Tibial nerve (tissue), 4 donors: ENCODE results near the gene CHRM3. TPM values are rescaled to one million over a fixed set of nuclear protein-coding genes. Genes with fewer than 3 reads are reported as not detected.

Source experiments
- DNase-seq, 2 donors: peaks; one replicate each; pipeline ENCODE4 v3.0.0-alpha.2; 2019; ENCODE audit warnings: low spot score in 2 of 2
- H3K27ac ChIP-seq, 4 donors: fragments of 200-600 bp; sonication (generic) in 3 of 4; one replicate each; pipeline ENCODE4 v1.5.1; 2017 to 2019; ENCODE audit warnings: mild to moderate bottlenecking in 1 of 4
- H3K27me3 ChIP-seq, 2 donors: fragments of 200-600 bp; sonication (generic) in 1 of 2; one replicate each; pipeline versions ENCODE4 v1.5.1 to v1.6.0; 2017 to 2019
- H3K36me3 ChIP-seq, 3 donors: fragments of 200-600 bp; sonication (generic); one replicate each; pipeline ENCODE4 v1.5.1; 2018 to 2019
- H3K4me1 ChIP-seq, 4 donors: fragments of 200-600 bp; sonication (generic) in 3 of 4; one replicate each; pipeline ENCODE4 v1.5.1; 2017 to 2019
- H3K4me3 ChIP-seq, 4 donors: fragments of 200-600 bp; sonication (generic) in 3 of 4; one replicate each; pipeline ENCODE4 v1.5.1; 2017 to 2019; ENCODE audit warnings: mild to moderate bottlenecking in 1 of 4, moderate library complexity in 1 of 4
- H3K9me3 ChIP-seq, 4 donors: fragments of 200-600 bp; sonication (generic) in 3 of 4; one replicate each; pipeline ENCODE4 v1.5.1; 2017 to 2019
- EP300 ChIP-seq, 2 donors: sonication (generic); formaldehyde crosslinking; IDR thresholded peaks; one replicate each; pipeline ENCODE4 v1.6.1; 2017; ENCODE audit warnings: antibody characterized with exemption in 2 of 2, mild to moderate bottlenecking in 1 of 2
- POLR2A ChIP-seq, 2 donors: fragments of 450-650 bp; IDR thresholded peaks; one replicate each; pipeline ENCODE4 v1.6.1; 2017; ENCODE audit warnings: antibody characterized with exemption in 2 of 2, mild to moderate bottlenecking in 2 of 2, moderate library complexity in 2 of 2
- WGBS, 2 donors: methylation state at CpG; one replicate each; pipeline ENCODE4 v1.1.5; 2018; 5-methylcytosine and 5-hydroxymethylcytosine counted together
- total RNA-seq, 4 donors: library from RNA; depleted of rRNA; stranded (reverse); fragments of >200 nt; gene quantifications; one replicate each; pipeline ENCODE4 v1.1.0, GENCODE V29; 2016
- TF ChIP-seq, protein P1 (sequence below), 5 experiments: fragments of 200-600 bp in 3 of 5; fragments of 450-650 bp in 2 of 5; sonication (generic) in 3 of 5; IDR thresholded peaks; one replicate each; pipeline ENCODE4 v1.5.1; 2016 to 2019; ENCODE audit warnings: antibody characterized with exemption in 5 of 5, mild to moderate bottlenecking in 3 of 5, moderate library complexity in 2 of 5

The CHRM3 gene
- total RNA-seq, 4 donors from 2014 or later: 0.20 to 6.5 (median 1.8) TPM

DNA sequence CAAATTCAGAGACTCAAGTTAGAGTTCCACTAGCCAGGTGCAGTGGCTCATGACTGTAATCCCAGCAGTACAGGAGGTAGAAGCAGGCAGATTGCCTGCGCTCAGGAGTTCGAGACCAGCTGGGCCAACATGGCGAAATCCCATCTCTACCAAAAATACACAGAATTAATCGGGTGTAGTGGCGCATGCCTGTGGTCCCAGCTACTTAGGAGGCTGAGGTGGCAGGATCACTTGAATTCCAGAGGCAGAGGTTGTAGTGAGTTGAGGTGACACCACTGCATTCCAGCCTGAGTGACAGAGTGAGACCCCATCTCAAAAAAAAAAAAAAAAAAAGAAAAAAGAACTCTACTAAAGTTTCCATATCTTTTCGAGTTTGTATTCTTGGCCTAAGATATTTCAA, 36.7 kb upstream of the CHRM3 start:
- Histone ChIP-seq H3K4me3 (no peak overlapping the region), H3K27me3 (no peaks in the 10 kb centered on the region), H3K9me3 (no peaks in the 10 kb centered on the region), H3K4me1 (no peaks in the 10 kb centered on the region), H3K27ac (no peak overlapping the region), H3K36me3 (no peaks in the 10 kb centered on the region)
- DNase-seq: no peak
- WGBS, 2 donors: 87 to 88% methylated on average over 6 of the region's 6 CpGs
- TF ChIP-seq, protein P1, sequence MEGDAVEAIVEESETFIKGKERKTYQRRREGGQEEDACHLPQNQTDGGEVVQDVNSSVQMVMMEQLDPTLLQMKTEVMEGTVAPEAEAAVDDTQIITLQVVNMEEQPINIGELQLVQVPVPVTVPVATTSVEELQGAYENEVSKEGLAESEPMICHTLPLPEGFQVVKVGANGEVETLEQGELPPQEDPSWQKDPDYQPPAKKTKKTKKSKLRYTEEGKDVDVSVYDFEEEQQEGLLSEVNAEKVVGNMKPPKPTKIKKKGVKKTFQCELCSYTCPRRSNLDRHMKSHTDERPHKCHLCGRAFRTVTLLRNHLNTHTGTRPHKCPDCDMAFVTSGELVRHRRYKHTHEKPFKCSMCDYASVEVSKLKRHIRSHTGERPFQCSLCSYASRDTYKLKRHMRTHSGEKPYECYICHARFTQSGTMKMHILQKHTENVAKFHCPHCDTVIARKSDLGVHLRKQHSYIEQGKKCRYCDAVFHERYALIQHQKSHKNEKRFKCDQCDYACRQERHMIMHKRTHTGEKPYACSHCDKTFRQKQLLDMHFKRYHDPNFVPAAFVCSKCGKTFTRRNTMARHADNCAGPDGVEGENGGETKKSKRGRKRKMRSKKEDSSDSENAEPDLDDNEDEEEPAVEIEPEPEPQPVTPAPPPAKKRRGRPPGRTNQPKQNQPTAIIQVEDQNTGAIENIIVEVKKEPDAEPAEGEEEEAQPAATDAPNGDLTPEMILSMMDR (IDR thresholded peaks at IDR 0.05): no peak
- TF ChIP-seq POLR2A (IDR thresholded peaks at IDR 0.05): no peak
- TF ChIP-seq EP300 (IDR thresholded peaks at IDR 0.05): no peak

DNA sequence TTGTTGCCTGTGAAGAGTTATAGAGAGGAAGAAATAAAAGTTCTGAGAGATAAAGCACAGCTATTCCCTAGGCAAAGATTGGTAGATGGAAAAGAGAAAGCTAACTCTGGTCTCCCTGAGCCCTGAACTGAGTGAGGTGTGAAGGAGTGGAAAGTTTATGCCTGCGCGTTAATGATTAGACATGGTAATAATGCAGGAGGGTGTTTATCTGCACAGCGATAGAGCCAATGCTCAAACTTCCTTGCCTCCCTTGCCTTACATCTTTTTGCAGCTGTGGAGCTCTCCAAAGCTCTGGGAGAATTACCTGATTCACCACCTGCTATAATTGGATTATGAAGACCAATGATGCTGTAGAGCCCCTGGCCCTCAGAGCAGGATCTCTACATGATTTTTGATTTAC, 32.8 kb upstream of the CHRM3 start:
- no peaks in the 10 kb centered on the region for H3K4me1 ChIP-seq
- TF ChIP-seq POLR2A (IDR thresholded peaks at IDR 0.05): no peak
- TF ChIP-seq, protein P1 (IDR thresholded peaks at IDR 0.05): no peak
- no peak for TF ChIP-seq EP300 (IDR thresholded peaks at IDR 0.05)
- H3K27me3 ChIP-seq: no peaks in the 10 kb centered on the region
- DNase-seq: no peak
- WGBS, 2 donors: 52 to 60% methylated on average over 3 of the region's 3 CpGs
- no peaks in the 10 kb centered on the region for H3K36me3 ChIP-seq
- no peak overlapping the region for H3K27ac ChIP-seq
- H3K4me3 ChIP-seq: no peak overlapping the region
- no peaks in the 10 kb centered on the region for H3K9me3 ChIP-seq

DNA sequence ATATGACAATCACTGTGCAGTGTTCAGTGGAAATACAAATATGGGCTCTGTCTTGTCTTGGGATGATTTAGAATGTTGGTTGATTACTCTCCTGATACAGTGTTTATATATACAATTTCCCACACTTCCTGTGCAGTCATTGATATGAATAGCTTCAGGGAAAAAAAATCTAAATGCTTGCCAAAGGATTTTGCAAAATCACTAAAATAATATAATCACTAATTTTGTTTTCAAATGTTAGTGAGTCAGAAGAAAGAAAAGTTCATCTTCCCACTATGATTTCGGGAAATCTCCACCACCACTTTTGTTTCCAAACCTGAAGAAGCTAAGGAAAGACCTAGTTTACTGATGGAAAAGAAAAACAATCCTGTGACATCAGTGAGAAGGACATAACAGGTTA, 32.1 kb upstream of the CHRM3 start:
- Histone ChIP-seq H3K36me3 (no peaks in the 10 kb centered on the region), H3K27ac (no peak overlapping the region), H3K4me1 (no peaks in the 10 kb centered on the region), H3K4me3 (no peak overlapping the region), H3K27me3 (no peaks in the 10 kb centered on the region), H3K9me3 (no peaks in the 10 kb centered on the region)
- 45 to 58% methylated on average over 1 of the region's 1 CpG for WGBS, 2 donors
- no peak for DNase-seq
- TF ChIP-seq EP300 (IDR thresholded peaks at IDR 0.05): no peak
- no peak for TF ChIP-seq POLR2A (IDR thresholded peaks at IDR 0.05)
- TF ChIP-seq, protein P1 (IDR thresholded peaks at IDR 0.05): no peak

DNA sequence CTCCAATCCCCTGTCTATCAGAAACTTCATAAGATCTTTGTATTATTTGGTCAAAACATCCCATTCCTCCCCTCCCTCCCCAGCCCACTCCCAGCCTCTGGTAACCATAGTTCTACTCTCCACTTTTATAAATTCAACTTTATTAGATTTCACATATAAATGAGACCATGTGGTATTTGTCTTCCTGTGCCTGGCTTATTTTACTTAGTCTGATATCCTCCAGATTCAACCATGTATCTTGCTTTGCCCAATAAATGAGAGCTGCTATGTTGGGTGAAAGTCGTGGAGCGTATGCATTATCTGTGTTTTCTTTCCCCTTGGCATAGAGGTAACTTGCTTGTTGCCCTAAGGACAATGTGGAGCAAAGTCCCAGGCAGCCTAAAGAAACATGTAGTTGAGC, 28.5 kb upstream of the CHRM3 start:
- Histone ChIP-seq H3K4me3 (no peak overlapping the region), H3K27ac (no peak overlapping the region), H3K4me1 (no peaks in the 10 kb centered on the region), H3K9me3 (no peaks in the 10 kb centered on the region), H3K36me3 (no peaks in the 10 kb centered on the region), H3K27me3 (no peaks in the 10 kb centered on the region)
- 90 to 95% methylated on average over 2 of the region's 2 CpGs for WGBS, 2 donors
- TF ChIP-seq POLR2A (IDR thresholded peaks at IDR 0.05) (no peak), EP300 (IDR thresholded peaks at IDR 0.05) (no peak)
- TF ChIP-seq, protein P1 (IDR thresholded peaks at IDR 0.05): no peak
- no peak for DNase-seq

DNA sequence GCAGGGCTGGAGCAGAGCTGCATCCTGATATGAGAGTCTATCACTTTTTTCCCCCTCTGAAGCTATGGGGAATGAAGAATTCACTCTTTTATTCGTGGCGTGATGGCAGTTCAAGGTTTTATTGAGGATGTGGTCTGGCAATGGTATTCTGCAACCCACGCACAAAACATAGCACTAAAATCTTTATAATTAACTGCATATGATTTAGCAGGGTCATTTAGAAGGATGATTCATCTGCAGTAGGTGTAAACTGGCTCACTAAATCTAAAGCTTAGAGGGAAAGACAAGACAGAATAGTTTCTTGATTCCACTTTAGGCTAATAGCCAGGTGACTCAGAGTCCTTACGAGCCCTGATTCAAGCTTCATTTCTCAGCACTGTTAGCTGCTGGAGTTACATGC, 25.0 kb upstream of the CHRM3 start:
- no peaks in the 10 kb centered on the region for H3K9me3 ChIP-seq
- no peak for DNase-seq
- no peaks in the 10 kb centered on the region for H3K27me3 ChIP-seq
- TF ChIP-seq POLR2A (IDR thresholded peaks at IDR 0.05) (no peak), EP300 (IDR thresholded peaks at IDR 0.05) (no peak)
- TF ChIP-seq, protein P1 (IDR thresholded peaks at IDR 0.05): no peak
- H3K36me3 ChIP-seq: no peaks in the 10 kb centered on the region
- WGBS, 2 donors: 32 to 43% methylated on average over 4 of the region's 4 CpGs
- no peaks in the 10 kb centered on the region for H3K4me1 ChIP-seq
- no peak overlapping the region for H3K4me3 ChIP-seq
- no peak overlapping the region for H3K27ac ChIP-seq
